ENCODE data around the gene DENND2D. TPM values are rescaled to one million over a fixed set of nuclear protein-coding genes. Genes with fewer than 3 reads are reported as not detected.

DENND2D gene
- total RNA-seq, 1 experiment from 2014 or later: 0.11 TPM

DNA sequence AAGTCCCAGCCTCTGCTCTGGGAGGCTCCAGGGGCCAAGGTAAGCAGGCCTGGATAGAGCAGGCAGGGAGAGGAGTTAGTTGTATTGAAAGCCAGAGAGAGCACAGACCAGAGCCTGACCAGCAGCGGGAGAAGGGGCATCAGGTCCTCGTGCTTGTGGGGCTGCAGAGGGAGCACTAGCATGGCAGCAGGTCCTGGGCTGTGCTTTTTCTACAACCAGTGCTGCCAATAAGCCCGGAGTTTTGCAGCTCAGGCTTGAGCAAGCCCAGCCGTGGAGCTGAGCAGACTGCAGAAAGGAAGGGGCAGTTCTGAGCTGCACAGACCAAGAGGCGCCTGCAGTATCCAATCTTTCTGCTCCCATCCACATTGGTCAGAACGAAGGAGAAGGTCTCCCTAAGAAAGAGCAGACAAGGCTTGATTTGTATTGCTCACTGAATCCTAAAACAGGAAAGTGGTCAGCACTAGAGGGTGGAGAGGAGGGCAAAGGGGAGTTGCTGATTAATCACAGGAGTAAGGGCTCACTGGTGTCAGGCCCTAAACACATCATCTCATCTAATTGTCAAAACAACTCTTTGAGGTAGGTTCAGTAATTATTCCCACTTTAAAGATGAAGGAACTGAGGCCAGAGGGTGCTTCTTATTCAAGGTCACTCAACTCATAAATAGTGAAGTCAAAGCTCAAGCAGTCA lies 2.7 kb downstream of the DENND2D start:
- H3K56ac ChIP-seq (ENCODE audit: insufficient read length, low read depth, low read length): no peak overlapping the region
- no peak overlapping the region for H2BK5ac ChIP-seq (ENCODE audit: insufficient read length, low read length)
- Mint-ChIP-seq H3K27me3 (ENCODE audit: low read depth) (no peaks in the 10 kb centered on the region; the same call in 1 of the 2 replicates), H3K9me3 (peaks cover 0 to 2% of the 10 kb centered on the region in 2 experiments; a peak in 1 of 5 replicates), H3K27ac (peak overlapping the region in 1 of 3 experiments; percentile 49; a peak in 1 of 7 replicates), H3K4me1 (peaks cover 11 to 12% of the 10 kb centered on the region in 2 experiments), H3K36me3 (ENCODE audit: insufficient read depth in 1 of 3, low read depth in 3 of 3) (no peaks in the 10 kb centered on the region), H3K4me3 (no peak overlapping the region)
- H3K79me1 ChIP-seq (ENCODE audit: insufficient read depth, low read depth, low read length, poor library complexity, severe bottlenecking): no peaks in the 10 kb centered on the region
- H3K4me1 ChIP-seq (ENCODE audit: insufficient read depth, low read length): no peaks in the 10 kb centered on the region
- no peaks in the 10 kb centered on the region; the same call in 1 of the 2 replicates for H3K27me3 ChIP-seq (ENCODE audit: insufficient read depth, low read length)
- H4K8ac ChIP-seq (replicated peaks; ENCODE audit: insufficient read length, low read depth, low read length): no peak overlapping the region
- H3K4ac ChIP-seq (ENCODE audit: low read depth, low read length): no peak overlapping the region
- no peaks in the 10 kb centered on the region for H3K23me2 ChIP-seq (ENCODE audit: insufficient read length, low read depth, low read length, poor library complexity, severe bottlenecking)
- H3K14ac ChIP-seq (ENCODE audit: insufficient read depth, low read length): no peak overlapping the region
- H3K9ac ChIP-seq (ENCODE audit: extremely low read depth, insufficient read length, low read length): no peak overlapping the region
- no peaks in the 10 kb centered on the region for H3K9me3 ChIP-seq (ENCODE audit: control insufficient read depth, low read depth, low read length)
- H3K18ac ChIP-seq (ENCODE audit: insufficient read length, low read depth, low read length): no peak overlapping the region
- H2AK5ac ChIP-seq (ENCODE audit: insufficient read length, low read length): no peak overlapping the region
- H3K23ac ChIP-seq (ENCODE audit: insufficient read length, low read depth, low read length): no peak overlapping the region
- no peak overlapping the region for H2BK20ac ChIP-seq (ENCODE audit: low read depth, low read length, poor library complexity, severe bottlenecking)
- TF ChIP-seq, protein P1, sequence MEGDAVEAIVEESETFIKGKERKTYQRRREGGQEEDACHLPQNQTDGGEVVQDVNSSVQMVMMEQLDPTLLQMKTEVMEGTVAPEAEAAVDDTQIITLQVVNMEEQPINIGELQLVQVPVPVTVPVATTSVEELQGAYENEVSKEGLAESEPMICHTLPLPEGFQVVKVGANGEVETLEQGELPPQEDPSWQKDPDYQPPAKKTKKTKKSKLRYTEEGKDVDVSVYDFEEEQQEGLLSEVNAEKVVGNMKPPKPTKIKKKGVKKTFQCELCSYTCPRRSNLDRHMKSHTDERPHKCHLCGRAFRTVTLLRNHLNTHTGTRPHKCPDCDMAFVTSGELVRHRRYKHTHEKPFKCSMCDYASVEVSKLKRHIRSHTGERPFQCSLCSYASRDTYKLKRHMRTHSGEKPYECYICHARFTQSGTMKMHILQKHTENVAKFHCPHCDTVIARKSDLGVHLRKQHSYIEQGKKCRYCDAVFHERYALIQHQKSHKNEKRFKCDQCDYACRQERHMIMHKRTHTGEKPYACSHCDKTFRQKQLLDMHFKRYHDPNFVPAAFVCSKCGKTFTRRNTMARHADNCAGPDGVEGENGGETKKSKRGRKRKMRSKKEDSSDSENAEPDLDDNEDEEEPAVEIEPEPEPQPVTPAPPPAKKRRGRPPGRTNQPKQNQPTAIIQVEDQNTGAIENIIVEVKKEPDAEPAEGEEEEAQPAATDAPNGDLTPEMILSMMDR (conservative IDR thresholded peaks at IDR 0.05): peak; percentile 77
- peak; percentile 85 for DNase-seq
- no peaks in the 10 kb centered on the region for H4K20me1 ChIP-seq (ENCODE audit: control insufficient read depth, insufficient read depth, insufficient read length)
- H2BK15ac ChIP-seq (ENCODE audit: low read depth, low read length): no peak overlapping the region
- H4K91ac ChIP-seq (ENCODE audit: insufficient read length, low read depth, low read length): no peak overlapping the region
- H3K27ac ChIP-seq (ENCODE audit: insufficient read length, low read depth, low read length): no peak overlapping the region
- no peak overlapping the region for H2AFZ ChIP-seq (ENCODE audit: low read length)
- WGBS (ENCODE audit: extremely low coverage, insufficient read length, low lambda C conversion rate): no CpG with 5 or more reads among the region's 6 CpGs
- no peaks in the 10 kb centered on the region for H3K79me2 ChIP-seq (ENCODE audit: insufficient read depth, low read length)
- H3K4me2 ChIP-seq (ENCODE audit: insufficient read depth, insufficient read length, low read length): no peak overlapping the region
- H3T11ph ChIP-seq (ENCODE audit: low read length): no peak overlapping the region
- H4K5ac ChIP-seq (ENCODE audit: insufficient read length, low read depth, low read length): no peak overlapping the region
- no peak overlapping the region for H2BK12ac ChIP-seq (ENCODE audit: insufficient read length, low read depth, low read length)
- no peak overlapping the region for H2BK120ac ChIP-seq (ENCODE audit: low read depth, low read length, poor library complexity, severe bottlenecking)

All from H9 (cell line).